ENCODE results near the gene SLC7A14.

SLC7A14 gene

DNA sequence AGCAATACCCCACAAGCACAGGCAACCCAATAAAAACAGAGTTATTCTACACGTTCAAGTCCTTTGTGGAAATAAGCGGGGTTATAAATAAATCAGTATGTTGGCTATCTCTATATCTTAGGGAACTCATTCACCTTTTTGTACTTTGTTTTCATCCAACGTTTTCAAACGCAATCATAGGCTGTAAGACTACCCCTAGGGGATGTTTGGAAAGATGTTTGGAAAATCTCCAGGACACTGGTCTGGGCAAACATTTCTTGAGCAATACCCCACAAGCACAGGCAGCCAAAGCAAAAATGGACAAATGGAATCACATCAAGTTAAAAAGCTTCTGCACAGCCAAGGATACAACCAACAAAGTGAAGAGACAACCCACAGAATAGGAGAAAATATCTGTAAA, 97.1 kb downstream of the SLC7A14 start:
- TF ChIP-seq, protein P1, sequence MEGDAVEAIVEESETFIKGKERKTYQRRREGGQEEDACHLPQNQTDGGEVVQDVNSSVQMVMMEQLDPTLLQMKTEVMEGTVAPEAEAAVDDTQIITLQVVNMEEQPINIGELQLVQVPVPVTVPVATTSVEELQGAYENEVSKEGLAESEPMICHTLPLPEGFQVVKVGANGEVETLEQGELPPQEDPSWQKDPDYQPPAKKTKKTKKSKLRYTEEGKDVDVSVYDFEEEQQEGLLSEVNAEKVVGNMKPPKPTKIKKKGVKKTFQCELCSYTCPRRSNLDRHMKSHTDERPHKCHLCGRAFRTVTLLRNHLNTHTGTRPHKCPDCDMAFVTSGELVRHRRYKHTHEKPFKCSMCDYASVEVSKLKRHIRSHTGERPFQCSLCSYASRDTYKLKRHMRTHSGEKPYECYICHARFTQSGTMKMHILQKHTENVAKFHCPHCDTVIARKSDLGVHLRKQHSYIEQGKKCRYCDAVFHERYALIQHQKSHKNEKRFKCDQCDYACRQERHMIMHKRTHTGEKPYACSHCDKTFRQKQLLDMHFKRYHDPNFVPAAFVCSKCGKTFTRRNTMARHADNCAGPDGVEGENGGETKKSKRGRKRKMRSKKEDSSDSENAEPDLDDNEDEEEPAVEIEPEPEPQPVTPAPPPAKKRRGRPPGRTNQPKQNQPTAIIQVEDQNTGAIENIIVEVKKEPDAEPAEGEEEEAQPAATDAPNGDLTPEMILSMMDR (conservative IDR thresholded peaks at IDR 0.05) = no peak
- H3K27ac ChIP-seq = no peak overlapping the region

- no peak overlapping the region for H3K27ac ChIP-seq
- TF ChIP-seq, protein P1 (conservative IDR thresholded peaks at IDR 0.05) = no peak
Observed at GRCh38 chr3:170487031-170487430, 98.8 kb downstream of the SLC7A14 start.

GRCh38 chr3:170486398-170486797, 99.5 kb downstream of the SLC7A14 start:
- H3K27ac ChIP-seq = no peak overlapping the region
- TF ChIP-seq, protein P1 (conservative IDR thresholded peaks at IDR 0.05) = no peak

- TF ChIP-seq, protein P1 (conservative IDR thresholded peaks at IDR 0.05) = no peak
- no peak overlapping the region for H3K27ac ChIP-seq
Observed at GRCh38 chr3:170485696-170486095, 100.2 kb downstream of the SLC7A14 start.

DNA sequence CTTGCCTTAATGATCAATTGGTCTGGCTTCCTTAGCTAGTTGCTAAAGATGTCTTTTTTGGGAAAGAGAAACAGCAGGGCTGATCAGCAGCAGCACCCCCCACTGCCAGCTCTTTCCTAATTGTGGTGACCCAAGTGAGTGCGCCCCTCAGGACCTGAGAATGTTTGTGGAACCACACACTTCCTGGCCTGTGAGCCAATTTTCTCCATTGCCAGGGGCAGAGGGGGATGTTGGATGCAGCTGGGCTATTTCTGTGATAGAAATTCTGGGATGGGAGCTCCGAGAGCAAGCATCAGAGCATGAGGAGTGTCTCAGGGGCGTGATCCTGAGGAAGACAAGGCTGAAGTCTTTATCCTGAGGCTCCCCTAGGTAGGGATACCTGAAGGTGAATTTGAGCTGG, 100.6 kb downstream of the SLC7A14 start:
- no peak overlapping the region for H3K27ac ChIP-seq

DNA sequence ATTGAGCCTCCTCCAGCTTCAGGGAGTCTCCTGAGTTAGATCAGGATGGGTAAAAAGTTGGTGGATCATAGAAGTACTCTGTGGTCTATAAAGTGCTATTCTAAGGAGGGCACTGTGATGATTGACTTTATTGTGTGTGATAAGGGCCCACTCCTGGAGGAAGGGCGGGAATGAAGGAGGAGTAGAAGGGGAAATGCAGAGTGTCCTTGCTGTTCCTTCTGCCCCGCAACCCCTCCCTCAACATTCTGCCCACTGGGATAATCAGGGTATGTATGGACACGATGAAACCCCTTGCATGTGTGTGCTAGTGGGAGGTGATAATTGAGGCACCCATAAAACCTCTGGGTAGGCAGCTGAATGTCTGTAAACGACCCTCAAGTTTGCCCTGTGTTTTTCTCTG, 101.0 kb downstream of the SLC7A14 start:
- H3K27ac ChIP-seq = no peak overlapping the region
- TF ChIP-seq, protein P1 (conservative IDR thresholded peaks at IDR 0.05) = no peak

More for the DNA sequence above, 100.6 kb downstream of the SLC7A14 start:
- TF ChIP-seq, protein P1 (conservative IDR thresholded peaks at IDR 0.05) = no peak

DNA sequence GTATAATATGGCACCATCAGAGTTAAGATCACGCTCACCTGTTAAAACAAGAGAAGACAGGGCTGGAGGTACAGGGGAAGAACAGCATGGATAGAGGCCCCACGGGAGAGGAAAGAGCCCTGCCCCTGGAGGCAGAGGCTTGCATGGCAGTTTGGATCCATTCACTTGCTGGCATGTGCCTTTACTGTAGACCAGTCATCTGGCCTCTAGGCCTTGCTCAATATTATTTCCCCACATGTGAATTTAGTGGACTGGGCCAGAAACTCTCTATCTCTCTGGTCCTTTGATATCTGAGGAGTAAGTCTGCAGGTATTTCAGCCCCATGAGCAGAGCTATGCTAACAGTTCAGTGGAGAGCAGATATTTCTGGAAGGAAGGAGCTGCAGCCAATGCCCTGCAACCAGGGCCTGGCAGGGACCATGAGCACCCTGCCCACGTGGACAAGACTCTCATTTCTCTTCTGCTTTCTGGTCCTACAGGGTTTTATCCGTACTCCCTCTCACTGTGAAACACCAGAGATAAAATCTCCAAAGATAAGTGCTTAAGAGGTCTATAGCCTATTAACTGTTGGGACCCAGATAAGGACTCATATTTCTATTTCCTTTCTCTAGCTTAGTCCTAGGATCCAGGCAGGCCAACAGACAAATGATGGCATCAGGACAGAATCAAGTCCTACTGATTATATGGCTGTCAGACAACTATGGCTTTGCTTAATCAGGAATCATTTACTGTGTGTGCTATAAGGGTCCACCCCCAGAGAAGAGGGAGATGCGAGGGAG, 102.2 kb downstream of the SLC7A14 start:
- TF ChIP-seq, protein P1 (conservative IDR thresholded peaks at IDR 0.05) = no peak; the same call in 1 of the 2 replicates
- H3K27ac ChIP-seq = no peak overlapping the region

Measured in VCaP (cell line).